SW480 (cell line): ENCODE results near the gene DEPDC7.

Experiments used
- DNase-seq: peaks from one replicate; pipeline ENCODE4 v3.0.0-alpha.2; 2016; ENCODE audit warnings: low spot score

The DEPDC7 gene

GRCh38 chr11:33060271-33060670 lies 44.6 kb downstream of the DEPDC7 start:
- no peak for DNase-seq

DNA sequence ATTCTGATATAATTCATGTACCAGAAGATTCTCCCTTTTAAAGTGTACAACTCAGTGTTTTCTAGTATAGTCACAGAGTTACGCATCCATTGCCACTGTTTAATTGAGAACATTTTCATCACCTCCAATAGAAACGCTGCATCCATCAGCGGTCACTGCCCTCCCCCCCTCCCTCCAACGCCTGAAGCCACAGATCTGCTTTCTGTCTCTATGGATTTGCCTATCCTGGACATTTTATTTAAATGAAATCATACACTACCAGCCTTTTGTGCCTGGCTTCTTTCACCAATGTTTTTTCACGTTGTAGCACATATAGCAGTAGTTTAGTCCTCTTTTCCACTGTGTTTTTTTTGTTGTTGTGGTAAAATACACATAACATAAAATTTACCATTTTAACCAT lies 46.5 kb downstream of the DEPDC7 start:
- no peak for DNase-seq

GRCh38 chr11:33063326-33063881 lies 47.7 kb downstream of the DEPDC7 start:
- DNase-seq, result no peak

- DNase-seq, result no peak
These were observed 48.6 kb downstream of the DEPDC7 start for GRCh38 chr11:33064033-33064825.

GRCh38 chr11:33064866-33065265 lies 49.2 kb downstream of the DEPDC7 start:
- no peak for DNase-seq

GRCh38 chr11:33065445-33066178 lies 49.9 kb downstream of the DEPDC7 start:
- DNase-seq, result peak; percentile 69

DNA sequence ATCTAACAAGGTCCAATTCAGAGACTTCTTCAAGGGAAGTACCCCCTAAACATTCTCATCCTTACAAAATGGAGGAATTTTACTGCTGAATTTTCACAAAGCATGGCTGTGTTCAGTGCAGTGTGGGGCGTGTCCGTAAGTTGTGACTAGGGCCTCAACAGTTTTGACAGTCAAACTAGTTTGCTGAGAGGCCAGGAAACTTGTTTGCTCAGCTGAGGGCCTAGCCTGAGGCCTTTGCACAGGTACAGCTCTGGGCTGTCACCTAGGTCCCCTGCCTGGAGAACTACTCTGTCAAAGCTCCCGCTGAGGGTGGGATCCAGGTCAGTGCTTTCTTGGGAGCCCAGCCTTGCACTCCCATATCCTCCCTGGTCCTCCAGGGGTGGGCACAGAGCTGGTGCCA lies 51.6 kb downstream of the DEPDC7 start:
- no peak for DNase-seq

- no peak for DNase-seq
These were observed 53.1 kb downstream of the DEPDC7 start for GRCh38 chr11:33068611-33069340.

DNA sequence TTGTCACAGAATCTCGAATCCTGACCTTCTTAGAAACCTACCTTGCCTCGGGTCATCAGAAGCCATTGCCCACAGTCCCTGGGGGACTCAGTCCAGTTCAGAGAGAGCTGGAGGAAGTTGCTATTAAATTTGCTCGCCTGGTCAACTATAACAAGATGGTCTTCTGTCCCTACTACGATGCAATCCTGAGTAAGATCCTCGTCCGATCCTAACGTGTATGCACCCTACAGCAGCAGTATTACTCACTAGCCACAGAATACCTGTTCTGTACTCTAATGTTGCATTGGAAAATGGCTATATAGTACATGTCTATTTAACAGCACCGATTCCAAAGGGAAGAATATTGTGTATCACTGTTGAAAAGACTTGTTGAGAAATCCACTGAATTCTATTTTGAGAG lies 56.8 kb downstream of the DEPDC7 start:
- peak; percentile 67 for DNase-seq
